GM12865 (cell line): Measurements from ENCODE around the gene CSF3R.
"Not testable (repeated sequence)": the region's sequence is repeated elsewhere in the genome, so short reads cannot be mapped to it uniquely, and the experiment has no call there.

Source experiments
- DNase-seq: peaks from one replicate; pipeline ENCODE4 v3.0.0; 2010; ENCODE audit warnings: low read depth
- H3K4me3 ChIP-seq: 2 replicates; pipeline ENCODE4 v1.5.1; 2011; ENCODE audit warnings: mild to moderate bottlenecking, low read depth, low read length, control low read depth
- TF ChIP-seq, protein P1 (sequence below): IDR thresholded peaks from 2 replicates; pipeline ENCODE4 v1.5.1; 2011; ENCODE audit warnings: low read length, control low read depth, low read depth, inconsistent platforms; ENCODE audit not compliant: insufficient read depth; ENCODE audit errors: missing control alignments

CSF3R gene

DNA sequence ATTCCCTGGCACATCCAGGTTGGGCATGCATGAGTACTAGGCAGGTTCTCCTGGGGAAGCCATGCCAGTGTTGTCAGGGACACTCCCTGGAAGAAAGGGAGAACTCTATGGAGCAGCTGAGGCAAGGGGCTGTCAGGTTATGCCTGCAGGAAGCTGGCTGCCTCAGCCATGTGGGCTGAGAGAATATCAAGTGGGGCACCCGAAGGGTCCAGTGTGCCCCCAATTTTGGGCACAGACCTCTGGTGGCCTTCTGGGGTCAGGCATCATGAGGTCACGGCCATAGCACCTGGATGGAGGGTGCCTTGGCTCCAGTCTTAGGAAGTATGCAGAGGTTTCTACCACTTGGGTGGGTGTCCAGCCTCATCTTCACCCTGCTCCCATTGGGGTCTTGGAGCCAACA is 2.6 kb downstream of the CSF3R start:
- no peak for DNase-seq
- H3K4me3 ChIP-seq, result no peak overlapping the region
- TF ChIP-seq, protein P1, sequence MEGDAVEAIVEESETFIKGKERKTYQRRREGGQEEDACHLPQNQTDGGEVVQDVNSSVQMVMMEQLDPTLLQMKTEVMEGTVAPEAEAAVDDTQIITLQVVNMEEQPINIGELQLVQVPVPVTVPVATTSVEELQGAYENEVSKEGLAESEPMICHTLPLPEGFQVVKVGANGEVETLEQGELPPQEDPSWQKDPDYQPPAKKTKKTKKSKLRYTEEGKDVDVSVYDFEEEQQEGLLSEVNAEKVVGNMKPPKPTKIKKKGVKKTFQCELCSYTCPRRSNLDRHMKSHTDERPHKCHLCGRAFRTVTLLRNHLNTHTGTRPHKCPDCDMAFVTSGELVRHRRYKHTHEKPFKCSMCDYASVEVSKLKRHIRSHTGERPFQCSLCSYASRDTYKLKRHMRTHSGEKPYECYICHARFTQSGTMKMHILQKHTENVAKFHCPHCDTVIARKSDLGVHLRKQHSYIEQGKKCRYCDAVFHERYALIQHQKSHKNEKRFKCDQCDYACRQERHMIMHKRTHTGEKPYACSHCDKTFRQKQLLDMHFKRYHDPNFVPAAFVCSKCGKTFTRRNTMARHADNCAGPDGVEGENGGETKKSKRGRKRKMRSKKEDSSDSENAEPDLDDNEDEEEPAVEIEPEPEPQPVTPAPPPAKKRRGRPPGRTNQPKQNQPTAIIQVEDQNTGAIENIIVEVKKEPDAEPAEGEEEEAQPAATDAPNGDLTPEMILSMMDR, result no peak

DNA sequence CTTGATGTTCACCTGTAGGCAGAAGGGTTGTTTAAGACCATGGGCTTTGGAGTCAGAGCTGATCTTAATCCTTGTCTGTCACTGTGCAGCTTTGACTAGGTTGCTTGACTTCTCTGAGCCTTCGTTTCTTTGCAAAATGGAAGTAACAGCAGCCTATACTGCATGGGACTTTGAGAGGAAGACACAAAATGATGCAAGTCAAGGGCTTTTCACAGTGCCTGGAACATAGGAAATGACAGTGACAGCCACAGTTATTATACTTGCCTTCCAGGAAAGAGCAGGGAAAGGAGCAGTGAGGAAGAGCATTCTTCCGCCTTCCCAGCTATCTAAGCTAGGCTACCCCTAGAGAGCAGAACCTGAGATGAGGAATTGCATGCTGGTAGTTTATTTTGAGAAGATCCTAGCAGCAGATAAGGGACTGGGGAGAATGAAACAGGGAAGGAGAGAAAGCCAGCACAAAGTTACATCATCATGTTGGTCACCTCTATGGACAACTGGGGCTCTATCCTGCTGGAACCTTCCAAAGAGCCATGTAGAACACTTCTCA is 3.1 kb downstream of the CSF3R start:
- no peak for DNase-seq
- TF ChIP-seq, protein P1, result no peak
- H3K4me3 ChIP-seq, result no peak overlapping the region

GRCh38 chr1:36477615-36478014 is 5.1 kb downstream of the CSF3R start:
- not testable (repeated sequence) for DNase-seq, H3K4me3 ChIP-seq

DNA sequence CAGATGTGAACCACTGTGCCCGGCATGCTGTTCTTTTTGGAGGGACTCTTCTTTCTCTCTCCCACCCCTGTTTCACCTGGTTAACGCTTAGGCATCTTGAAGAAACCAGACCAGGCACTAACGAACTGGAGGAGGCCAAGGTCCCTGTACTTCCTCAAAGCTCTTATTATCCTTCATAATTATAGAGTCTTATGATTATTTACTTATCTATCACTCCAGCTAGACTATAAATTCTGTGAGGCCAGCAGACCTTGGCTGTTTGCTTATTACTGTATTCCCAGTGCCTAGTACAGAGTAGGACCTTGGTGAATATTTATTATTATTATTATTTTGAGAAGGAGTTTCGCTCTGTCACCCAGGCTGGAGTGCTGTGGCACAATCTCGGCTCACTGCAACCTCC is 5.8 kb downstream of the CSF3R start:
- no peak for DNase-seq
- TF ChIP-seq, protein P1, result no peak
- no peak overlapping the region for H3K4me3 ChIP-seq

DNA sequence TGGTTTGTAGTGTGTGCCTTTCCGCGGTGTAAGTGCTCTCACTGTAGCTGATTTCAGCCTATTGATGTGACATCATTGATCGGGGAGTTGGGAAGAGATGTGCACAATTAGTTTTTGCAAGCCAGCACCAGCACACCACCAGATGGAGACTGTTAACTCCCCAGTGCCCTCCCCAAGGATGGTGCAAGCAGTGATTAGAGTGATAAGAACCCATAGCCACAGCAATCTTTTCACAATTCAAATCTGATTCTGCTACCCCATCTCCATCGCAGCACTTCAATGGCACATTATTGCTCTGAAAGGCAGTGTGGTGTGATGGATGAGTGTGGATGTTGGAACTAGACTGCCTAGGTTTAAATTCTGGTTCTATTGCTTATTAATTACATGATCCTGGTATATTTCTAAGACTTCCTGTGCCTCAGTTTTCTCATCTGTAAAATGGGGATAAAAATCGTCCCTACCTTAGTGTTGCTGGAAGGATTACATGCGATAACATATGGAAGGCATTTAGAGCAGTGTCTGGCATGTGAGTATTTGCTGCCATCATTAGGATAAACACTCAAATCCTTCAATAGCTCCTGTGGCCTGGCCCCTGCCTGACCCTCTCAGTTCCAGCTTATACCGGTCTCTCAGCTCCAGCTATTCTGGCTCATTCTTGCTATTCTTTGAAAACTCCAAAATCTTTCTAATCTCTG is 6.7 kb downstream of the CSF3R start:
- no peak overlapping the region for H3K4me3 ChIP-seq
- TF ChIP-seq, protein P1, result no peak
- no peak for DNase-seq

- H3K4me3 ChIP-seq, result no peak overlapping the region
- TF ChIP-seq, protein P1, result no peak
- DNase-seq, result no peak
Measured at GRCh38 chr1:36475341-36475740, 7.4 kb downstream of the CSF3R start.

DNA sequence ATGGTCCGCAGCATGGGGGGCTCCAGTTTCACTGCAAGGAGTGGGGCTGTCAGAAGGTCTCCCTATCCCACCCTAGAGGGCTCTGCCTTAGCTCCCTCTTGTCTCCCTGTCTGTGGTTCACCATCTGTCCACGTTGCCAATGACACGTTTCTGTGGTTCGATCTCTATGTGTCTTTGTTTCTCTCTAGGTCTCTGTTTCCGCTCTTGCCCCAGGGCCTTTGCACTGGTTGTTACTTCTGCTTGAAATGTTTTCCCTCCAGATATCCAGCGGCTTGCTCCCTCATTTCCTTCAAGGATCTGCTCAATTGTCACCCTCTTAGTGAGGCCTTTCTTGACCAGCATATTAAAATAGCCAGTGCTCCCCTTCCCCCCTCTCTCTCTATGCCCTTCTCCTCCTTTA is 10.1 kb downstream of the CSF3R start:
- H3K4me3 ChIP-seq, result no peak overlapping the region
- TF ChIP-seq, protein P1, result no peak

More for the DNA sequence above, 10.1 kb downstream of the CSF3R start:
- no peak for DNase-seq
